Measurements from ENCODE around the gene ST3GAL3.

- no peak for TF ChIP-seq CTCF (IDR thresholded peaks at IDR 0.05)
- no peak for TF ChIP-seq POLR2A (IDR thresholded peaks at IDR 0.05)
- TF ChIP-seq POLR2AphosphoS5 (IDR thresholded peaks at IDR 0.05) = no peak
Observed at GRCh38 chr1:43805340-43805739, 98.0 kb downstream of the ST3GAL3 start.

Data from prostate gland (tissue), 2 donors.